ENCODE data around the gene IL17RC.
A peak's percentile ranks its signal among the peaks of the same experiment; 100 is the strongest.
"Not testable (repeated sequence)": the region's sequence is repeated elsewhere in the genome, so short reads cannot be mapped to it uniquely, and the experiment has no call there.

Gene IL17RC, protein sequence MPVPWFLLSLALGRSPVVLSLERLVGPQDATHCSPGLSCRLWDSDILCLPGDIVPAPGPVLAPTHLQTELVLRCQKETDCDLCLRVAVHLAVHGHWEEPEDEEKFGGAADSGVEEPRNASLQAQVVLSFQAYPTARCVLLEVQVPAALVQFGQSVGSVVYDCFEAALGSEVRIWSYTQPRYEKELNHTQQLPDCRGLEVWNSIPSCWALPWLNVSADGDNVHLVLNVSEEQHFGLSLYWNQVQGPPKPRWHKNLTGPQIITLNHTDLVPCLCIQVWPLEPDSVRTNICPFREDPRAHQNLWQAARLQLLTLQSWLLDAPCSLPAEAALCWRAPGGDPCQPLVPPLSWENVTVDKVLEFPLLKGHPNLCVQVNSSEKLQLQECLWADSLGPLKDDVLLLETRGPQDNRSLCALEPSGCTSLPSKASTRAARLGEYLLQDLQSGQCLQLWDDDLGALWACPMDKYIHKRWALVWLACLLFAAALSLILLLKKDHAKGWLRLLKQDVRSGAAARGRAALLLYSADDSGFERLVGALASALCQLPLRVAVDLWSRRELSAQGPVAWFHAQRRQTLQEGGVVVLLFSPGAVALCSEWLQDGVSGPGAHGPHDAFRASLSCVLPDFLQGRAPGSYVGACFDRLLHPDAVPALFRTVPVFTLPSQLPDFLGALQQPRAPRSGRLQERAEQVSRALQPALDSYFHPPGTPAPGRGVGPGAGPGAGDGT

DNA sequence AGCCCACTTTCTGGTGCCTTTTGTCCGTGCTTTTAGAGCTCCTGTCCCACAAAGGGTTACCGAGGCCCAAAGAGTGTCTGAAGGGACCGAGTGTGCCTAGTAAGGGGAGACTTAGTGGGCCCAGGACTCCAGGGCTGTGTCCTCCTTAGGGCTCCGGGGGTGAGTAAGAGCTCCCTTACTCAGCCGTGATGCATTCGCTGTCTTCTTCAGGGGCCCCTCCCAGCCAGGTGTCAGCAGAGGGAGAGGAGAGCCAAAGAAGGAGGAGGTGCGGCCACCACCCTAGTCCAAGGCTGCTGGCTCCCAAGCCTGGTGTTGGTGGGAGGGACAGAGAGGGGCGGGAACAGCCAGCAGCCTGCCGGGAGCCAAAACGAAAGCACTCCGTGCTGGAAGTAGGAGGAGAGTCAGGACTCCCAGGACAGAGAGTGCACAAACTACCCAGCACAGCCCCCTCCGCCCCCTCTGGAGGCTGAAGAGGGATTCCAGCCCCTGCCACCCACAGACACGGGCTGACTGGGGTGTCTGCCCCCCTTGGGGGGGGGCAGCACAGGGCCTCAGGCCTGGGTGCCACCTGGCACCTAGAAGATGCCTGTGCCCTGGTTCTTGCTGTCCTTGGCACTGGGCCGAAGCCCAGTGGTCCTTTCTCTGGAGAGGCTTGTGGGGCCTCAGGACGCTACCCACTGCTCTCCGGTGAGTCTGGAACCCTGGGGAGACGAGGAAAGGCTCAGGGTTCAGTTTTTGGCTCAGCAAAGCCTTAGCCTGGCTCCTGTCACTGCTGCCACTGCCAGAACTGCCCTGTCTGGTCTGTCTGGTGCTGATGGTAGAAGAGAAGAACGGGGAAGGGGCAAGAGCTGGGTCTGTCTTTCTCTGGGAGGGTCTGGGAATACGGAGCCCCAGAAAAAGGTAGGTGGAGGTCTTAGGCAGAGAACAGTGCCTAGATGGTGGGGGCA lies at the start of gene IL17RC:
Gene IL17RC (plus strand): TSS at position 365 of the 947 bp plus-strand sequence. CDS start 218 bp downstream, at position 583.
- no peak for DNase-seq

GRCh38 chr3:9867106-9867505 lies 49.8 kb upstream of the IL17RC start:
- DNase-seq = no peak

DNA sequence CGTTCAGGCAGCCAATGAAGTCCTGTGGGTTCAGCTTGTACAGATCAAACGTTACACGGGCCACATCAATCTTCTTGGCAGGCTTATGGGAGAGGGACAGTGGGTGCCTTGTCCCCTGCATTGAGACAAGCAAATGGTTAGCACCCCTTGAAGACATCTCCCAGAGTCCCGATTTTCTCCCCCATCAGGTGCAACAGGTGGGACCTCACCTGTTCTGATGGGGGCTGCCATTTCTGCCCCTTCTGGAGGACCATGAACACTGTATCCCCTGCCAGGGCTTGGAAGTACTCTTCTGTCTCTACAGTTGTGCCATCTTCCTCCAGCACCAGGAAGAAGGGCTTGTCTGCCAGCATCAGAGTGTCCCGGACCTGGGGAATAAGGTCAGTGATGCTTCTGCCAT lies 46.9 kb upstream of the IL17RC start:
- no peak for DNase-seq

- DNase-seq = no peak
These were observed 45.9 kb upstream of the IL17RC start for GRCh38 chr3:9870978-9871377.

GRCh38 chr3:9872067-9872466 lies 44.8 kb upstream of the IL17RC start:
- not testable (repeated sequence) for DNase-seq

- no peak for DNase-seq
These were observed 41.5 kb upstream of the IL17RC start for GRCh38 chr3:9875448-9875847.

GRCh38 chr3:9876255-9876654 lies 40.6 kb upstream of the IL17RC start:
- not testable (repeated sequence) for DNase-seq

- DNase-seq = no peak
These were observed 39.9 kb upstream of the IL17RC start for GRCh38 chr3:9876991-9877390.

DNA sequence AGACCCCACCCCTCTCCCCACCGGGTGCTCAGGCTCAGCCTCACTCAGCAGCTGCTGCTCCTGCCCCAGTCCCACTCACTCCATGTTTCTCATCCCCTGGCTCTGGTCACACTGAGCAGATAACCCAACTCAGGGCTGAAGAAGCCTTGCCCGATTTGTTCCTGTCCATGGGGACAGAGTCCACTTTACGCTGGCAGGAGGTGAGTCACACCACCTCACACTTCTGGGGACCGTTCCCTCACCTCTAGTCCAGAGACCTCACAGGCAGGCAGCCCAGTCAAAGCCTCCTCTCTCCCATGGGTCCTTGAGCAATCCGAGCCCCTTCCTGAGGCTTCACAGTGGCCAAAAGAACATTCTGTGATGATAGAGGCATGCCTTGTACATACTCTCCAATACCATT lies 38.2 kb upstream of the IL17RC start:
- no peak for DNase-seq

- DNase-seq = no peak
These were observed 36.9 kb upstream of the IL17RC start, which contains the start of gene CIDEC for GRCh38 chr3:9879830-9880549. Gene CIDEC, minus strand, starts transcription at chr3:9880253. Its CDS starts 1,767 bp downstream, at chr3:9878486.

DNA sequence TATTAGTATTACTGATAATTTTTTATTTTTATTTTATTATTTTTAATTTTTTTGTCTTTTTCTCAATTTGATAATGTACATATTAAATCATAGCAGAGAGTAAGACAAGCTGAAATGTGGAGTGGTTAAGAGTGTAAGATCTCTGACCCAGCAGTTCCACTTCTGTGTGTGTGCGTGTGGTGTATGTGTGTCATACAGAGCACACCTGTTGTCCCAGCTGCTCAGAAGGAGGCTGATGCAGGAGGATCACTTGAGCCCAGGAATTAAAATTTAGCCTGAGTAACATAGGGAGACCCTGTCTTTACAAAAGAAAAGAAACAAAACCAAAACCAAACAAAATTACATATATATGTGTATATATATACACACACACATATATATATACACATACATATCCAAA lies 35.5 kb upstream of the IL17RC start:
- no peak for DNase-seq

- DNase-seq = no peak
These were observed 33.0 kb upstream of the IL17RC start for GRCh38 chr3:9883706-9884554.

- no peak for DNase-seq
These were observed 32.2 kb upstream of the IL17RC start for GRCh38 chr3:9884555-9885165.

GRCh38 chr3:9886328-9886727 lies 30.6 kb upstream of the IL17RC start:
- no peak for DNase-seq

- no peak for DNase-seq
These were observed 29.4 kb upstream of the IL17RC start for GRCh38 chr3:9887480-9887879.

DNA sequence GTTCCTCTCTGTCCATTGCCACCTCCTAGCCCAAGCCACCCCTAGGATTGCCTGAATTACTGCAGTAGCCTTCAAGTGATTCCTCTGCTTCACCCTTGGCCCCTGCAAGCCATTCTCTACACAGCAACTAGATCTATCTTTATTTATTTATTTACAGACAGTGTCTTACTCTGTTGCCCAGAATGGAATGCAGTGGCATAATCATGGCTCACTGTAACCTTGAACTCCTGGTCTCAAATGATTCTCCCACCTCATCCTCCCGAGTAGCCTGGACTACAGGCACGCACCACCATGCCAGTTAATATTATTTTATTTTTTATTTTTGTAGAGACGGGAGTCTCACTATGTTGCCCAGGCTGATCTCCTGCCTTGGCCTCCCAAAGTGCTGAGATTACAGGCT lies 28.4 kb upstream of the IL17RC start:
- DNase-seq = no peak

- no peak for DNase-seq
These were observed 27.5 kb upstream of the IL17RC start for GRCh38 chr3:9889405-9889804.

DNA sequence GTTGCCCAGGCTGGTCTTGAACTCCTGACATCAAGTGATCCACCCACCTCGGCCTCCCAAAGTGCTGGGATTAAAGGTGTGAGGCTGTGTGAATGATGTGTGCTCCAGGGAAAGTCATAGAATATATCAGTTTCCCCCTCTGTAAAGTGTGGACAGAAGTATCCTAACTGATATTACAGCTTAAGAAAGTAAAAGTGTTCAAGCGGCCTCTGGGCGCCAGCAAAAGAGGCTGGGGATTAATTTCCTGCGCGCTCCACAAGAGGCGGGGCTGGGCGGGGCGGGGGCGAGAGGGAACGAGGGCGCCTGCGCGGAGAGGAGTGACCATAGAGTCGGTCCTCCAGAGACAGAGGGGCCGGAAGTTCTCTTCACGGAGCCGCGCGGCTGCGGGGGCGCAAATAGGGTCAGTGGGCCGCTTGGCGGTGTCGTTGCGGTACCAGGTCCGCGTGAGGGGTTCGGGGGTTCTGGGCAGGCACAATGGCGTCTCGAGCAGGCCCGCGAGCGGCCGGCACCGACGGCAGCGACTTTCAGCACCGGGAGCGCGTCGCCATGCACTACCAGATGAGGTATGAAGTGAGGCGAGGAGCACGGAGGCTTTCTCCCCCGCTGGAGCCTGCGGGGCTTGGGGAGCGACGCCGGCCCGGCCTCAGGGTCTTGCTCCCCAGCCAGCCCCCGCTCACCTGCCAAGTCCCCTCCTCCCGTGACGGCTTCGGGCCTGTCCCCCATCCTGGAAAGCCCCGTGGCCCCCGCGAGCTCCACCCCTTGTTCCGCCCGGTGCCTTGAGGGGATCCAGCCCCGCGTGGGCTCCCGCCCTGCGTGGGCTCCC lies 26.4 kb upstream of the IL17RC start, which contains the start of gene JAGN1:
Gene JAGN1 (plus strand): TSS at position 362 of the 823 bp plus-strand sequence. CDS start 113 bp downstream, at position 475.
- peak; percentile 92 for DNase-seq

- DNase-seq = no peak
These were observed 25.8 kb upstream of the IL17RC start for GRCh38 chr3:9891072-9891622.
